Measurements from ENCODE around the gene NUDT3. TPM values are rescaled to one million over a fixed set of nuclear protein-coding genes. Genes with fewer than 3 reads are reported as not detected.

NUDT3 gene
- total and polyA plus RNA-seq, 8 donors: 8.7 to 34.0 (median 13.1) TPM

DNA sequence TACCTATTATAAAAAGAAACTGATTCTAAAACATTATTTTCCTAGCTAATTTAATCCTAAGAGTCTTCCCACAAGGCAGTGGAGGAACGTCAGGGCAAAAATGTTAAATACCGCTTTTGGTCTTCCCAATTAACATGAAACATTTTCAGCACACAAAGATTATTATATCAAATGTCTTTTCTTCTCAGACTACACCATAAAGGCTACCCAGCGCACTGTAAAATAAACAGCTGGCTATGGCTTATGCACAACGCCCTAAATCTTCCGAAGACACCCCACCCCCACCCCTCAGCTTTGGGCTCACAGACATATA lies 1.0 kb downstream of the NUDT3 start:
- 0 to 2% (median 1%) methylated on average over 5 of the region's 5 CpGs for WGBS, 5 donors
- peak overlapping the region; percentile 85 to 99 (median 93) for H3K4me3 ChIP-seq
- H3K9me3 ChIP-seq: peaks cover 0 to 1% (median under 1%) of the 10 kb centered on the region in 4 donors
- peaks cover 25 to 54% (median 42%) of the 10 kb centered on the region in 4 donors for H3K4me1 ChIP-seq
- intact Hi-C loops (cut with DNase I; ENCODE audit: low total_unique reads): no loop called here
- TF ChIP-seq, protein P1, sequence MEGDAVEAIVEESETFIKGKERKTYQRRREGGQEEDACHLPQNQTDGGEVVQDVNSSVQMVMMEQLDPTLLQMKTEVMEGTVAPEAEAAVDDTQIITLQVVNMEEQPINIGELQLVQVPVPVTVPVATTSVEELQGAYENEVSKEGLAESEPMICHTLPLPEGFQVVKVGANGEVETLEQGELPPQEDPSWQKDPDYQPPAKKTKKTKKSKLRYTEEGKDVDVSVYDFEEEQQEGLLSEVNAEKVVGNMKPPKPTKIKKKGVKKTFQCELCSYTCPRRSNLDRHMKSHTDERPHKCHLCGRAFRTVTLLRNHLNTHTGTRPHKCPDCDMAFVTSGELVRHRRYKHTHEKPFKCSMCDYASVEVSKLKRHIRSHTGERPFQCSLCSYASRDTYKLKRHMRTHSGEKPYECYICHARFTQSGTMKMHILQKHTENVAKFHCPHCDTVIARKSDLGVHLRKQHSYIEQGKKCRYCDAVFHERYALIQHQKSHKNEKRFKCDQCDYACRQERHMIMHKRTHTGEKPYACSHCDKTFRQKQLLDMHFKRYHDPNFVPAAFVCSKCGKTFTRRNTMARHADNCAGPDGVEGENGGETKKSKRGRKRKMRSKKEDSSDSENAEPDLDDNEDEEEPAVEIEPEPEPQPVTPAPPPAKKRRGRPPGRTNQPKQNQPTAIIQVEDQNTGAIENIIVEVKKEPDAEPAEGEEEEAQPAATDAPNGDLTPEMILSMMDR (IDR thresholded peaks at IDR 0.05): no peak
- no peak for TF ChIP-seq POLR2A (IDR thresholded peaks at IDR 0.05)
- no peaks in the 10 kb centered on the region for H3K36me3 ChIP-seq
- no peak for DNase-seq
- peak overlapping the region; percentile 92 to 96 (median 95) for H3K27ac ChIP-seq
- no peaks in the 10 kb centered on the region for H3K27me3 ChIP-seq

DNA sequence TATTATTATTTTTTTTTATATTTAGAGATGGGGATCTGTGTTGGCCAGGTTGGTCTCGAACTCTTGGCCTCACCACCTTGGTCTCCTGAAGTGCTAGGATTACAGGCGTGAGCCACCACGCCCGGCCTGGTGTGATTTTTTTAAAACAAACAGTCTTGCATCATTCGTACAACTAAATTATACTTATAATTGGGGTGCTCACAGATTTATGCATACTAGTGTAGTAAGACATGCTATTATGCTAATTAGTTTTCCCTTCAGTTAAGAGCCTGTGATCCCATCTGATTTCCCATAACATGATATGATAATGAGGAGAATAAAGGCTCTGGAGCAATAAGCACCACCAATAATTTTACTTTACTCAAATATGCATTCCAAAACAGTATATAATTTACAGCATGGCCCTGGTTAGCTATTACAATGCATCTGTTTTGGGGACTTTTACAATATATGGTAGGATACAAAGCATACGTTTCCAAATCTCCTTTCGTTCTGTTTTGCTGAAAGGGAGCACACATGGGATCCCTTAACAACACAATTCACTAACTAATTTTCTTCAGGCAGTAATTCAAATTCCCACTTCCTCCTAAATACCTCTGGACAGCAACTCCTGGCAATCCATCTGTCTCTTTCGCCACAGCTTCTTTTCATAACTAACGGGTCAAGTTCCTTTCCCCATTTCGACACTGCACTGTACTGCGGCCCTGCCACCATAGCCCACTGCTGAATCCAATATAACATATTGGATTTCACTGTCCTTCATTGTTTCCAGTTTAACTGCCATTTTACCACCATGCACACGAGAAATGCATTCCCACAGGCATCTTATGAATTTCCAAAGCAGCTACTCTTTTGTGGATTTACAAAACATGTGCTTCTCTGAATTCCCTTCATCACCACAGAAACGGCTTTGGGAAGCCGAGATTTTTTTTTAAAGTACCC lies 1.7 kb downstream of the NUDT3 start:
- peak in 1 of 2 donors; percentile 48 for DNase-seq
- TF ChIP-seq, protein P1 (IDR thresholded peaks at IDR 0.05): no peak
- TF ChIP-seq POLR2AphosphoS5 (IDR thresholded peaks at IDR 0.05) (no peak), EP300 (IDR thresholded peaks at IDR 0.05) (no peak), POLR2A (IDR thresholded peaks at IDR 0.05) (no peak)
- Histone ChIP-seq H3K4me3 (peak overlapping the region; percentile 85 to 99 (median 93)), H3K36me3 (no peaks in the 10 kb centered on the region), H3K9me3 (no peaks in the 10 kb centered on the region), H3K4me1 (peaks cover 32 to 60% (median 48%) of the 10 kb centered on the region in 4 donors), H3K27ac (peak overlapping the region in 4 of 5 donors; percentile 92 to 96 (median 95)), H3K27me3 (no peaks in the 10 kb centered on the region)
- WGBS, 5 donors: 26 to 32% (median 28%) methylated on average over 14 of the region's 14 CpGs
- intact Hi-C loops (cut with DNase I; ENCODE audit: low total_unique reads): no loop called here

DNA sequence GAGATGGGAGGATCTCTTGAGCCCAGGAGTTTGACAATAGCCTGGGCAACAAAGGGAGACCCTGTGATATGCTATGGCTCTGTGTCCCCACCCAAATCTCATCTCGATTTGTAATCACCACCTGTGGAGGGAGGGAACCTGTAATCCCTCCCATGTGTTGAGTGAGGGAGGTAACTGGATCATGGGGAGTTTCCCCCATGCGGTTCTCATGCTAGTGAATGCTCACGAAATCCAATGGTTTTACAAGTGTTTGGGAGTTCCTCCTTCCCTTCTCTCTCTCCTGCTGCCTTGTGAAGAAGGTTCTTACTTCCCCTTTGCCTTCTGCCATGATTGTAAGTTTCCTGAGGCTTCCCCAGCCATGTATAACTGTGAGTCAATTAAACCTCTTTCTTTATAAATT lies 3.4 kb downstream of the NUDT3 start:
- Histone ChIP-seq H3K36me3 (no peaks in the 10 kb centered on the region), H3K27me3 (no peaks in the 10 kb centered on the region), H3K4me3 (no peak overlapping the region), H3K9me3 (no peaks in the 10 kb centered on the region), H3K4me1 (peaks cover 37 to 73% (median 55%) of the 10 kb centered on the region in 4 donors), H3K27ac (no peak overlapping the region)
- TF ChIP-seq, protein P1 (IDR thresholded peaks at IDR 0.05): no peak
- TF ChIP-seq POLR2A (IDR thresholded peaks at IDR 0.05) (no peak), POLR2AphosphoS5 (IDR thresholded peaks at IDR 0.05) (no peak), EP300 (IDR thresholded peaks at IDR 0.05) (no peak)
- intact Hi-C loops (cut with DNase I; ENCODE audit: low total_unique reads): no loop called here
- 71 to 82% (median 79%) methylated on average over 3 of the region's 3 CpGs for WGBS, 5 donors
- no peak for DNase-seq

DNA sequence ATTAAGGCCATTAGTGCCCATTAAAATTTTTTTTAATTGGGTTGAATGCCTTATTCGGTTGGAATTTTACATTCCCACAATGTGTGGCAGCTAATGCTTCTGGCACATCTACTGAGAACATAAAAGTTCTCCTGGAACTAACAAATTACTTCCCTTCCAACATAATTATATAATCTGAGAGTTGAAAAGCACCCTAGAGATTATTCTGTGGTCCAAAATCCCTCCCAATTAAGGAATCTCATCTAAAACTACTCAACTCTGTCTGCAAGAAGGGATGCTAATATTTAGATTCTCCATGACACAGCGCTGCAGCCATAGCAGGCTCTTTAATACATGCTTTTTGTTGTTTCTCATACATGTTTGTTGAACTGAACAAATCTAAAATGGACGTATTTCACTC lies 4.0 kb downstream of the NUDT3 start:
- no peaks in the 10 kb centered on the region for H3K36me3 ChIP-seq
- peaks cover 34 to 73% (median 54%) of the 10 kb centered on the region in 4 donors for H3K4me1 ChIP-seq
- no peak overlapping the region for H3K4me3 ChIP-seq
- H3K9me3 ChIP-seq: no peaks in the 10 kb centered on the region
- H3K27ac ChIP-seq: no peak overlapping the region
- no peaks in the 10 kb centered on the region for H3K27me3 ChIP-seq
- intact Hi-C loops (cut with DNase I; ENCODE audit: low total_unique reads): no loop called here
- DNase-seq: no peak
- 76 to 88% (median 82%) methylated on average over 3 of the region's 3 CpGs for WGBS, 5 donors
- TF ChIP-seq EP300 (IDR thresholded peaks at IDR 0.05) (no peak), POLR2AphosphoS5 (IDR thresholded peaks at IDR 0.05) (no peak), POLR2A (IDR thresholded peaks at IDR 0.05) (no peak)
